Measurements from ENCODE around the gene LHX1.

The LHX1 gene

GRCh38 chr17:36979565-36979941 lies 42.3 kb downstream of the LHX1 start:
- no peaks in the 10 kb centered on the region for H3K9me3 ChIP-seq (ENCODE audit: severe bottlenecking)
- H3K27me3 ChIP-seq (ENCODE audit: insufficient read depth, poor library complexity, severe bottlenecking): no peaks in the 10 kb centered on the region
- TF ChIP-seq, protein P1, sequence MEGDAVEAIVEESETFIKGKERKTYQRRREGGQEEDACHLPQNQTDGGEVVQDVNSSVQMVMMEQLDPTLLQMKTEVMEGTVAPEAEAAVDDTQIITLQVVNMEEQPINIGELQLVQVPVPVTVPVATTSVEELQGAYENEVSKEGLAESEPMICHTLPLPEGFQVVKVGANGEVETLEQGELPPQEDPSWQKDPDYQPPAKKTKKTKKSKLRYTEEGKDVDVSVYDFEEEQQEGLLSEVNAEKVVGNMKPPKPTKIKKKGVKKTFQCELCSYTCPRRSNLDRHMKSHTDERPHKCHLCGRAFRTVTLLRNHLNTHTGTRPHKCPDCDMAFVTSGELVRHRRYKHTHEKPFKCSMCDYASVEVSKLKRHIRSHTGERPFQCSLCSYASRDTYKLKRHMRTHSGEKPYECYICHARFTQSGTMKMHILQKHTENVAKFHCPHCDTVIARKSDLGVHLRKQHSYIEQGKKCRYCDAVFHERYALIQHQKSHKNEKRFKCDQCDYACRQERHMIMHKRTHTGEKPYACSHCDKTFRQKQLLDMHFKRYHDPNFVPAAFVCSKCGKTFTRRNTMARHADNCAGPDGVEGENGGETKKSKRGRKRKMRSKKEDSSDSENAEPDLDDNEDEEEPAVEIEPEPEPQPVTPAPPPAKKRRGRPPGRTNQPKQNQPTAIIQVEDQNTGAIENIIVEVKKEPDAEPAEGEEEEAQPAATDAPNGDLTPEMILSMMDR (IDR thresholded peaks at IDR 0.05; ENCODE audit: poor library complexity, severe bottlenecking): no peak
- no peak overlapping the region for H3K27ac ChIP-seq (ENCODE audit: poor library complexity, severe bottlenecking)
- ATAC-seq (ENCODE audit: low read depth): no peak
- no peak overlapping the region for H3K4me3 ChIP-seq (ENCODE audit: severe bottlenecking)
- peaks cover 23% of the 10 kb centered on the region for H3K4me1 ChIP-seq (ENCODE audit: insufficient read depth, poor library complexity, severe bottlenecking)
- peaks cover 8% of the 10 kb centered on the region; the same call in 1 of the 2 replicates for H3K36me3 ChIP-seq (ENCODE audit: low read depth)
- DNase-seq (ENCODE audit: low spot score): no peak

DNA sequence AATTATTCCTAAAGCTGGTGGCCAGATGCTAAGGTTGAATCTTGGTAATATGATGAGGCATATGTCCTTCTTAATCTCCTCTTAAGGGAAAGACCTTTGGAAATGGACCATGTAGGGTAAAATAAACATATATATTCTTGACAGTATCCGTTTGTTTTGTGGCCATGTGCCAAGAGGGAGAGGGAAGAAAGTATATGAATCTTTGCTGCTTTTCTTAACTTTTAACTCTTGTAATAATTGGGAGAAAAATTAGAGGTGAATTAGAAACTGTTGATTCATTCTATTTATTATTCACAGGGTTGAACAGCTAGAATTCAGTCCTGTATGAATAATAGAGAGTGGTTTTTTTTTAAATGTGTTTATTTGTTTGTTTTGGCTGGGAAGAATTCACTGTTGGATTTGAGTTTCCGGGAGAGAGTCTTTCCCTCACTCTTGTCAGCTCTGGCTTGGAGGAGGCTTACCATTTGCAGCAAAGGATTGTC lies 43.0 kb downstream of the LHX1 start:
- no peaks in the 10 kb centered on the region for H3K27me3 ChIP-seq (ENCODE audit: insufficient read depth, poor library complexity, severe bottlenecking)
- no peak overlapping the region for H3K27ac ChIP-seq (ENCODE audit: poor library complexity, severe bottlenecking)
- no peaks in the 10 kb centered on the region for H3K9me3 ChIP-seq (ENCODE audit: severe bottlenecking)
- ATAC-seq (ENCODE audit: low read depth) (no peak), DNase-seq (ENCODE audit: low spot score) (no peak)
- TF ChIP-seq, protein P1 (IDR thresholded peaks at IDR 0.05; ENCODE audit: poor library complexity, severe bottlenecking): no peak
- no peak overlapping the region for H3K4me3 ChIP-seq (ENCODE audit: severe bottlenecking)
- H3K4me1 ChIP-seq (ENCODE audit: insufficient read depth, poor library complexity, severe bottlenecking): peaks cover 23% of the 10 kb centered on the region
- H3K36me3 ChIP-seq (ENCODE audit: low read depth): peaks cover 8% of the 10 kb centered on the region; the same call in 1 of the 2 replicates

- no peaks in the 10 kb centered on the region for H3K9me3 ChIP-seq (ENCODE audit: severe bottlenecking)
- no peaks in the 10 kb centered on the region for H3K27me3 ChIP-seq (ENCODE audit: insufficient read depth, poor library complexity, severe bottlenecking)
- H3K27ac ChIP-seq (ENCODE audit: poor library complexity, severe bottlenecking): no peak overlapping the region
- TF ChIP-seq, protein P1 (IDR thresholded peaks at IDR 0.05; ENCODE audit: poor library complexity, severe bottlenecking): no peak
- peaks cover 32% of the 10 kb centered on the region for H3K36me3 ChIP-seq (ENCODE audit: low read depth)
- DNase-seq (ENCODE audit: low spot score): no peak
- ATAC-seq (ENCODE audit: low read depth): no peak
- H3K4me1 ChIP-seq (ENCODE audit: insufficient read depth, poor library complexity, severe bottlenecking): peaks cover 20% of the 10 kb centered on the region
- no peak overlapping the region for H3K4me3 ChIP-seq (ENCODE audit: severe bottlenecking)
These were observed 46.3 kb downstream of the LHX1 start for GRCh38 chr17:36983618-36984017.

GRCh38 chr17:36989173-36989572 lies 51.9 kb downstream of the LHX1 start:
- Histone ChIP-seq H3K27ac (ENCODE audit: poor library complexity, severe bottlenecking) (no peak overlapping the region), H3K27me3 (ENCODE audit: insufficient read depth, poor library complexity, severe bottlenecking) (no peaks in the 10 kb centered on the region), H3K4me1 (ENCODE audit: insufficient read depth, poor library complexity, severe bottlenecking) (no peaks in the 10 kb centered on the region), H3K9me3 (ENCODE audit: severe bottlenecking) (no peaks in the 10 kb centered on the region), H3K36me3 (ENCODE audit: low read depth) (peaks cover 73% of the 10 kb centered on the region), H3K4me3 (ENCODE audit: severe bottlenecking) (no peak overlapping the region)
- ATAC-seq (ENCODE audit: low read depth) (no peak), DNase-seq (ENCODE audit: low spot score) (no peak)
- TF ChIP-seq, protein P1 (IDR thresholded peaks at IDR 0.05; ENCODE audit: poor library complexity, severe bottlenecking): no peak

DNA sequence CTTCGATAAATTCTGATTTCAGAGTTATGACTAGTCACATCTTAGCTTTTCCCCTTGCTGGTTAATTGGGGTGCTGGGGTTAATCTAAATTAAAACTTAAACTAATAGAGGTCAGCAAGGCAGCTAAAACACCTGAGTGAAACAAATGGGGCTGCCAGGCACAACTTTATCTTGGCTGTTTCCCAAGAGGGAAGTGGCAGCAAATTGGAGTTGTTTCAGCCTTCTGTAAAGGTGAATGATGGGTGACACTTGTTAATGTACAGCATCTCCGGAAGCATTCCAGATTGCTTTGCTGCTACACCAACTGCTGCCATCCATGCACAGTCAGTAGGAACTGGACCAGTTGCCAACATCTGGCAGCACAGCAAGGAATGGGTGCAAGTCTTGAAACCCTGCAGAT lies 55.4 kb downstream of the LHX1 start:
- Histone ChIP-seq H3K4me3 (ENCODE audit: severe bottlenecking) (no peak overlapping the region), H3K9me3 (ENCODE audit: severe bottlenecking) (no peaks in the 10 kb centered on the region), H3K36me3 (ENCODE audit: low read depth) (peaks cover 94% of the 10 kb centered on the region), H3K4me1 (ENCODE audit: insufficient read depth, poor library complexity, severe bottlenecking) (no peaks in the 10 kb centered on the region), H3K27me3 (ENCODE audit: insufficient read depth, poor library complexity, severe bottlenecking) (no peaks in the 10 kb centered on the region), H3K27ac (ENCODE audit: poor library complexity, severe bottlenecking) (no peak overlapping the region)
- ATAC-seq (ENCODE audit: low read depth) (no peak), DNase-seq (ENCODE audit: low spot score) (no peak)
- TF ChIP-seq, protein P1 (IDR thresholded peaks at IDR 0.05; ENCODE audit: poor library complexity, severe bottlenecking): no peak

Data from RWPE2 (cell line).